ENCODE data around the gene PTPRO.

DNA sequence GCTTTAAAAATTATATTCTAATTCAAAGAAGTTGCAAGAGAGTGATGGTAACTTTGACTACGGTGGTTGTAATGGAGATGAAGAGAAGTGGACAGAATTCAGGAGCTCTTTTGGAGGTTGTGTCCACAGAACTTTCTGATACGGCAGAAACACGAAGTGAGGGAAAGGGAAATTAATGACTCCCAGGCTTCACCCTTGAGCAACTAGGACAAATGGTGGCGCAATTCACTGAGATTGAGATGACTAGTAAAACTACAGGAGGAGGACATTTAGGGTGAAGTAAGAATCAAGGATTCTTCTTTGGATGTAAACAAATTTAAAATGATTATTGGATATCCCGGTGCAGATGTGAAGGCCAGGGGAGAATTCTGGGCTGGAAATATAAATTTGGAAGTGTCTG is 212.6 kb downstream of the PTPRO start:
- TF ChIP-seq, protein P1, sequence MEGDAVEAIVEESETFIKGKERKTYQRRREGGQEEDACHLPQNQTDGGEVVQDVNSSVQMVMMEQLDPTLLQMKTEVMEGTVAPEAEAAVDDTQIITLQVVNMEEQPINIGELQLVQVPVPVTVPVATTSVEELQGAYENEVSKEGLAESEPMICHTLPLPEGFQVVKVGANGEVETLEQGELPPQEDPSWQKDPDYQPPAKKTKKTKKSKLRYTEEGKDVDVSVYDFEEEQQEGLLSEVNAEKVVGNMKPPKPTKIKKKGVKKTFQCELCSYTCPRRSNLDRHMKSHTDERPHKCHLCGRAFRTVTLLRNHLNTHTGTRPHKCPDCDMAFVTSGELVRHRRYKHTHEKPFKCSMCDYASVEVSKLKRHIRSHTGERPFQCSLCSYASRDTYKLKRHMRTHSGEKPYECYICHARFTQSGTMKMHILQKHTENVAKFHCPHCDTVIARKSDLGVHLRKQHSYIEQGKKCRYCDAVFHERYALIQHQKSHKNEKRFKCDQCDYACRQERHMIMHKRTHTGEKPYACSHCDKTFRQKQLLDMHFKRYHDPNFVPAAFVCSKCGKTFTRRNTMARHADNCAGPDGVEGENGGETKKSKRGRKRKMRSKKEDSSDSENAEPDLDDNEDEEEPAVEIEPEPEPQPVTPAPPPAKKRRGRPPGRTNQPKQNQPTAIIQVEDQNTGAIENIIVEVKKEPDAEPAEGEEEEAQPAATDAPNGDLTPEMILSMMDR (IDR thresholded peaks at IDR 0.05; ENCODE audit: low read depth, low read length, poor library complexity, severe bottlenecking): no peak
- TF ChIP-seq EZH2phosphoT487 (IDR thresholded peaks at IDR 0.05; ENCODE audit: borderline replicate concordance, low read length): no peak
